Muscle layer of colon (tissue), 2 donors: ENCODE measurements around the gene AS3MT.
A peak's percentile ranks its signal among the peaks of the same experiment; 100 is the strongest.

Source experiments
- H3K27ac ChIP-seq: one replicate; pipeline ENCODE4 v1.7.0; 2013; ENCODE audit warnings: low read depth, mild to moderate bottlenecking, low read length, moderate library complexity
- H3K27me3 ChIP-seq, 2 donors: one replicate each; pipeline ENCODE4 v1.7.0; 2013; ENCODE audit warnings: low read length in 2 of 2, mild to moderate bottlenecking in 2 of 2; ENCODE audit not compliant: insufficient read depth in 2 of 2, control insufficient read depth in 1 of 2
- H3K36me3 ChIP-seq: one replicate; pipeline ENCODE4 v1.7.0; 2013; ENCODE audit warnings: mild to moderate bottlenecking, low read length; ENCODE audit not compliant: insufficient read depth
- H3K4me1 ChIP-seq: one replicate; pipeline ENCODE4 v1.7.0; 2013; ENCODE audit warnings: mild to moderate bottlenecking, low read length; ENCODE audit not compliant: insufficient read depth
- H3K4me3 ChIP-seq, 2 donors: one replicate each; pipeline ENCODE4 v1.7.0; 2013; ENCODE audit warnings: low read length in 2 of 2, low read depth in 1 of 2, mild to moderate bottlenecking in 1 of 2, moderate library complexity in 1 of 2
- H3K9ac ChIP-seq: one replicate; pipeline ENCODE4 v1.7.0; 2013; ENCODE audit warnings: low read length
- H3K9me3 ChIP-seq: one replicate; pipeline ENCODE4 v1.7.0; 2013; ENCODE audit warnings: mild to moderate bottlenecking, low read length
- donor health status: abdominal sarcoma.
- donor health status: Adenocarcinoma of cecum.

The AS3MT gene

GRCh38 chr10:102904346-102904745 lies 35.1 kb downstream of the AS3MT start:
- Histone ChIP-seq H3K4me3 (no peak overlapping the region), H3K9me3 (no peaks in the 10 kb centered on the region), H3K9ac (no peak overlapping the region), H3K27ac (no peak overlapping the region), H3K4me1 (no peaks in the 10 kb centered on the region), H3K27me3 (no peaks in the 10 kb centered on the region), H3K36me3 (no peaks in the 10 kb centered on the region)

GRCh38 chr10:102906507-102906906 lies 37.2 kb downstream of the AS3MT start:
- H3K4me1 ChIP-seq, result no peaks in the 10 kb centered on the region
- H3K9ac ChIP-seq, result no peak overlapping the region
- H3K9me3 ChIP-seq, result no peaks in the 10 kb centered on the region
- H3K27me3 ChIP-seq, result no peaks in the 10 kb centered on the region
- H3K27ac ChIP-seq, result no peak overlapping the region
- no peak overlapping the region for H3K4me3 ChIP-seq
- no peaks in the 10 kb centered on the region for H3K36me3 ChIP-seq

- H3K9me3 ChIP-seq, result no peaks in the 10 kb centered on the region
Measured at GRCh38 chr10:102914781-102915180, 45.5 kb downstream of the AS3MT start.

GRCh38 chr10:102916173-102916572 lies 46.9 kb downstream of the AS3MT start:
- H3K9ac ChIP-seq, result no peak overlapping the region
- H3K4me3 ChIP-seq, result no peak overlapping the region
- peaks cover 26% of the 10 kb centered on the region for H3K4me1 ChIP-seq
- no peaks in the 10 kb centered on the region for H3K27me3 ChIP-seq
- no peaks in the 10 kb centered on the region for H3K9me3 ChIP-seq
- no peaks in the 10 kb centered on the region for H3K36me3 ChIP-seq
- H3K27ac ChIP-seq, result no peak overlapping the region

More at GRCh38 chr10:102914781-102915180, 45.5 kb downstream of the AS3MT start:
- no peak overlapping the region for H3K4me3 ChIP-seq
- peaks cover 13% of the 10 kb centered on the region for H3K4me1 ChIP-seq
- no peaks in the 10 kb centered on the region for H3K27me3 ChIP-seq
- H3K36me3 ChIP-seq, result no peaks in the 10 kb centered on the region
- H3K9ac ChIP-seq, result no peak overlapping the region
- H3K27ac ChIP-seq, result no peak overlapping the region

GRCh38 chr10:102917314-102917961 lies 48.2 kb downstream of the AS3MT start:
- Histone ChIP-seq H3K9me3 (no peaks in the 10 kb centered on the region), H3K9ac (no peak overlapping the region), H3K27ac (peak overlapping the region; percentile 82), H3K36me3 (no peaks in the 10 kb centered on the region), H3K4me3 (peak overlapping the region; percentile 79 to 92), H3K27me3 (no peaks in the 10 kb centered on the region), H3K4me1 (peaks cover 32% of the 10 kb centered on the region)

GRCh38 chr10:102917962-102918816 lies 48.9 kb downstream of the AS3MT start, which contains the start of gene CNNM2:
CNNM2 (plus strand) TSS chr10:102918294; CDS start chr10:102918481, 187 bp downstream.
- Histone ChIP-seq H3K9me3 (no peaks in the 10 kb centered on the region), H3K27ac (peak within 1 kb of the TSS; percentile 82), H3K4me1 (peaks cover 34% of the 10 kb centered on the region), H3K4me3 (peak within 1 kb of the TSS; percentile 79 to 94), H3K36me3 (no peaks in the 10 kb centered on the region), H3K9ac (peak within 1 kb of the TSS; percentile 61), H3K27me3 (no peaks in the 10 kb centered on the region)

GRCh38 chr10:102918817-102919245 lies 49.6 kb downstream of the AS3MT start:
- peak overlapping the region; percentile 61 for H3K9ac ChIP-seq
- no peaks in the 10 kb centered on the region for H3K9me3 ChIP-seq
- peak overlapping the region; percentile 79 to 94 for H3K4me3 ChIP-seq
- H3K4me1 ChIP-seq, result peaks cover 37% of the 10 kb centered on the region
- no peaks in the 10 kb centered on the region for H3K36me3 ChIP-seq
- peak overlapping the region; percentile 69 for H3K27ac ChIP-seq
- no peaks in the 10 kb centered on the region for H3K27me3 ChIP-seq

- no peak overlapping the region for H3K27ac ChIP-seq
- peak overlapping the region; percentile 61 for H3K9ac ChIP-seq
- peak overlapping the region; percentile 79 to 94 for H3K4me3 ChIP-seq
Measured at GRCh38 chr10:102919246-102919959, 50.1 kb downstream of the AS3MT start.

GRCh38 chr10:102919992-102920739 lies 50.9 kb downstream of the AS3MT start:
- Histone ChIP-seq H3K9me3 (no peaks in the 10 kb centered on the region), H3K27me3 (no peaks in the 10 kb centered on the region), H3K4me3 (peak overlapping the region; percentile 79 to 94), H3K36me3 (no peaks in the 10 kb centered on the region), H3K27ac (no peak overlapping the region), H3K4me1 (peaks cover 37% of the 10 kb centered on the region), H3K9ac (no peak overlapping the region)

More at GRCh38 chr10:102919246-102919959, 50.1 kb downstream of the AS3MT start:
- H3K27me3 ChIP-seq, result no peaks in the 10 kb centered on the region
- no peaks in the 10 kb centered on the region for H3K36me3 ChIP-seq
- H3K9me3 ChIP-seq, result no peaks in the 10 kb centered on the region
- peaks cover 37% of the 10 kb centered on the region for H3K4me1 ChIP-seq

GRCh38 chr10:102923601-102924000 lies 54.3 kb downstream of the AS3MT start:
- no peak overlapping the region for H3K9ac ChIP-seq
- no peak overlapping the region for H3K27ac ChIP-seq
- H3K27me3 ChIP-seq, result no peaks in the 10 kb centered on the region
- H3K36me3 ChIP-seq, result no peaks in the 10 kb centered on the region
- no peak overlapping the region for H3K4me3 ChIP-seq
- H3K4me1 ChIP-seq, result peaks cover 32% of the 10 kb centered on the region
- H3K9me3 ChIP-seq, result no peaks in the 10 kb centered on the region
